Endodermal cell (in vitro differentiated cells): ENCODE results near the gene GRM7. TPM values are rescaled to one million over a fixed set of nuclear protein-coding genes. Genes with fewer than 3 reads are reported as not detected.

Experiments used
- DNase-seq: peaks from one replicate; pipeline ENCODE4 v3.0.0-alpha.2; 2017
- H3K27ac ChIP-seq: 2 replicates; pipeline ENCODE4 v1.5.1; 2013; ENCODE audit warnings: mild to moderate bottlenecking, low read depth, low read length, moderate library complexity
- H3K27me3 ChIP-seq: 2 replicates; pipeline ENCODE4 v1.6.1; 2013; ENCODE audit warnings: mild to moderate bottlenecking, low read length, moderate library complexity; ENCODE audit not compliant: insufficient read depth, control insufficient read depth, poor library complexity, severe bottlenecking
- H3K36me3 ChIP-seq: 2 replicates; pipeline ENCODE4 v1.7.0; 2013; ENCODE audit warnings: mild to moderate bottlenecking, low read length, moderate library complexity; ENCODE audit not compliant: control insufficient read depth, insufficient read depth
- H3K4me1 ChIP-seq: one replicate; pipeline ENCODE4 v1.7.0; 2013; ENCODE audit warnings: low read length; ENCODE audit not compliant: control insufficient read depth, insufficient read depth
- H3K4me3 ChIP-seq: 2 replicates; pipeline ENCODE4 v1.5.1; 2013; ENCODE audit warnings: mild to moderate bottlenecking, low read length, moderate library complexity
- H3K9ac ChIP-seq: 2 replicates; pipeline ENCODE4 v1.6.1; 2013; ENCODE audit warnings: mild to moderate bottlenecking, low read length, moderate library complexity; ENCODE audit not compliant: poor library complexity, severe bottlenecking; ENCODE audit errors: extremely low read depth
- H3K9me3 ChIP-seq: 2 replicates; pipeline ENCODE4 v1.6.1; 2013; ENCODE audit warnings: mild to moderate bottlenecking, low read length, moderate library complexity; ENCODE audit not compliant: control insufficient read depth
- H3K27ac Mint-ChIP-seq: 2 replicates; pipeline ENCODE4 v1.8.0; 2020; ENCODE audit warnings: mixed read lengths
- H3K27me3 Mint-ChIP-seq: 2 replicates; pipeline ENCODE4 v1.8.0; 2021; ENCODE audit warnings: mild to moderate bottlenecking, mixed read lengths; ENCODE audit not compliant: insufficient read depth
- H3K36me3 Mint-ChIP-seq: 2 replicates; pipeline ENCODE4 v1.8.0; 2020; ENCODE audit warnings: low read depth, mixed read lengths
- H3K4me1 Mint-ChIP-seq: 2 replicates; pipeline ENCODE4 v1.8.0; 2020; ENCODE audit warnings: mixed read lengths
- H3K4me3 Mint-ChIP-seq: 2 replicates; pipeline ENCODE4 v1.8.0; 2020; ENCODE audit warnings: mild to moderate bottlenecking, moderate library complexity, mixed read lengths
- H3K9me3 Mint-ChIP-seq: 2 replicates; pipeline ENCODE4 v1.8.0; 2020; ENCODE audit warnings: mild to moderate bottlenecking, mixed read lengths
- CTCF ChIP-seq: fragments of 200-600 bp; sonication (generic); conservative IDR thresholded peaks from 2 replicates; pipeline ENCODE4 v1.5.0; 2021; ENCODE audit warnings: antibody characterized with exemption, mild to moderate bottlenecking
- WGBS, 2 experiments: methylation state at CpG; one replicate each; pipeline versions ENCODE4 v1.1.5 to v1.1.7; 2013; ENCODE audit warnings: missing lambda C conversion rate in 2 of 2, mixed read lengths in 1 of 2; ENCODE audit not compliant: insufficient coverage in 1 of 2, insufficient read length in 1 of 2; 5-methylcytosine and 5-hydroxymethylcytosine counted together
- total RNA-seq, 2 donors: library from RNA; stranded (reverse); fragmentation: NEBNext Ultra II Directional in 1 of 2; extraction: Animal tissue kit (Norgen Biotek cat#: 25700) in 1 of 2; gene quantifications; 2 replicates in 1 of 2; 3 replicates in 1 of 2; pipeline ENCODE4 v1.2.1, GENCODE V29; 2021

Gene GRM7
- total RNA-seq, 2 donors from 2014 or later = 0.11 to 0.73 TPM

DNA sequence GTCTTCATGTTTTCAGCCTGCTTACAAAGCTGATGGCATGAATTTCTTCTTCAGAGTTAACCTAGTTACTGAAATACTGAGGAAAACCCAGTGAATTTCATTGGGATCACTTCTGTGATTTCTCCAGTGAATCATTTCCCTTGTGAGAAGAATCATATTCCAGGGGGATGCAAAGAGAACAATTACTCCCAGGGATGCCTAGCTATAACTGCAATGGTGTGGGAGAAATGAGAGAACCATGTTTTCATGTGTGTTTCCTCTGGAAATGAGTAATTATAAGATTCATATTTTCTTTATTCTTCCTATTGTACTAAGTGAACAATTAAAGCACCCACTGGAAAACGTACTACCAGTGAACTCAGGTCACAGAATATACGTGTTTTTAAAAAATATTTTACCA, 485.4 kb downstream of the GRM7 start:
- Mint-ChIP-seq H3K27me3 (no peaks in the 10 kb centered on the region), H3K4me1 (peaks cover under 1% of the 10 kb centered on the region), H3K9me3 (peaks cover 3% of the 10 kb centered on the region), H3K36me3 (no peaks in the 10 kb centered on the region), H3K4me3 (no peak overlapping the region), H3K27ac (no peak overlapping the region)
- Histone ChIP-seq H3K9me3 (peaks cover 19% of the 10 kb centered on the region), H3K4me1 (peaks cover 1% of the 10 kb centered on the region), H3K27me3 (no peaks in the 10 kb centered on the region), H3K36me3 (no peaks in the 10 kb centered on the region), H3K9ac (no peak overlapping the region), H3K27ac (no peak overlapping the region), H3K4me3 (no peak overlapping the region)
- TF ChIP-seq CTCF = no peak
- 92% methylated on average over 2 of the region's 2 CpGs; no CpG with 5 or more reads in 1 of the 2 experiments for WGBS, 2 experiments
- DNase-seq = no peak

- peaks cover 30% of the 10 kb centered on the region for H3K4me1 Mint-ChIP-seq
- H3K27me3 Mint-ChIP-seq = no peaks in the 10 kb centered on the region
- no peak overlapping the region for H3K4me3 ChIP-seq
- WGBS, 2 experiments = 85 to 100% methylated on average over 1 of the region's 1 CpG
- no peaks in the 10 kb centered on the region for H3K9me3 Mint-ChIP-seq
- DNase-seq = no peak
- no peak overlapping the region for H3K27ac Mint-ChIP-seq
- no peak overlapping the region for H3K4me3 Mint-ChIP-seq
- H3K36me3 Mint-ChIP-seq = no peaks in the 10 kb centered on the region
- no peaks in the 10 kb centered on the region for H3K27me3 ChIP-seq
- H3K36me3 ChIP-seq = no peaks in the 10 kb centered on the region
- no peak overlapping the region for H3K27ac ChIP-seq
- no peak for TF ChIP-seq CTCF
- H3K4me1 ChIP-seq = peaks cover 12% of the 10 kb centered on the region
- no peaks in the 10 kb centered on the region for H3K9me3 ChIP-seq
- no peak overlapping the region for H3K9ac ChIP-seq
Observed at GRCh38 chr3:7357101-7357500, 496.2 kb downstream of the GRM7 start.

DNA sequence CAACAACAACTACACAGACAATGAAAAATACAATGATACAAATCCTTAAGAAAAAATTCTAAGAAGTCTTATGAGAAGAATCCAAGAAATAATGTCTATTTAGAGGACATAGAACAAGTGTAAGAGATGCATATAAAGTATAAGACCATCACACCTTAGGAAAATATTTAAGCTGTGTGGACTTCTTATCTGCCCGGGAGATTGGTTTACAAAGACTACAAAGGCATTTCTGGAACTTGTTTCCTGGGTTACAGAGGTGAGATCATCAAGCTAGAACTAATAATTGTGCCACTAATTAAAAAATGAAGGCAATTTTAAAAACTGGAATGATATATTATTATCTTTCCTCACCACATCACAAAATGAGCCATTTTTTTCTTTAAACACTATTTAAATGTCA, 507.1 kb downstream of the GRM7 start:
- Mint-ChIP-seq H3K4me1 (peaks cover 25% of the 10 kb centered on the region), H3K27me3 (no peaks in the 10 kb centered on the region), H3K4me3 (no peak overlapping the region), H3K27ac (no peak overlapping the region), H3K36me3 (no peaks in the 10 kb centered on the region), H3K9me3 (no peaks in the 10 kb centered on the region)
- H3K9ac ChIP-seq = no peak overlapping the region
- no peak overlapping the region for H3K4me3 ChIP-seq
- TF ChIP-seq CTCF = no peak
- peaks cover 4% of the 10 kb centered on the region for H3K4me1 ChIP-seq
- H3K27me3 ChIP-seq = no peaks in the 10 kb centered on the region
- H3K36me3 ChIP-seq = no peaks in the 10 kb centered on the region
- DNase-seq = no peak
- H3K9me3 ChIP-seq = no peaks in the 10 kb centered on the region
- 100% methylated on average over 1 of the region's 1 CpG; no CpG with 5 or more reads in 1 of the 2 experiments for WGBS, 2 experiments
- H3K27ac ChIP-seq = no peak overlapping the region
